Suprapubic skin (tissue), 4 donors: ENCODE measurements around the gene GNRHR. TPM values are rescaled to one million over a fixed set of nuclear protein-coding genes. Genes with fewer than 3 reads are reported as not detected.

ENCODE experiments used
- DNase-seq, 2 donors: peaks; one replicate each; pipeline ENCODE4 v3.0.0-alpha.2; 2019; ENCODE audit warnings: low spot score in 2 of 2
- H3K27ac ChIP-seq: fragments of 200-600 bp; sonication (generic); one replicate; pipeline ENCODE4 v1.5.1; 2019
- H3K27me3 ChIP-seq: fragments of 200-600 bp; sonication (generic); one replicate; pipeline ENCODE4 v1.5.1; 2019
- H3K36me3 ChIP-seq: fragments of 200-600 bp; sonication (generic); one replicate; pipeline ENCODE4 v1.5.1; 2019
- H3K4me1 ChIP-seq: fragments of 200-600 bp; sonication (generic); one replicate; pipeline ENCODE4 v1.5.1; 2019
- H3K4me3 ChIP-seq: fragments of 200-600 bp; sonication (generic); one replicate; pipeline ENCODE4 v1.5.1; 2019; ENCODE audit warnings: mild to moderate bottlenecking
- H3K9me3 ChIP-seq: fragments of 200-600 bp; sonication (generic); one replicate; pipeline ENCODE4 v1.5.1; 2019
- EP300 ChIP-seq: sonication (generic); formaldehyde crosslinking; IDR thresholded peaks from one replicate; pipeline ENCODE4 v1.6.1; 2017; ENCODE audit warnings: antibody characterized with exemption
- POLR2A ChIP-seq, 2 donors: fragments of 450-650 bp; IDR thresholded peaks; one replicate each; pipeline ENCODE4 v1.6.1; 2017; ENCODE audit warnings: antibody characterized with exemption in 2 of 2, mild to moderate bottlenecking in 2 of 2, moderate library complexity in 2 of 2
- POLR2AphosphoS5 ChIP-seq, 3 donors: sonication (generic); formaldehyde crosslinking; IDR thresholded peaks; one replicate each; pipeline ENCODE4 v1.6.1; 2017; ENCODE audit warnings: antibody characterized with exemption in 3 of 3
- WGBS: methylation state at CpG from one replicate; pipeline ENCODE4 v1.1.5; 2018; 5-methylcytosine and 5-hydroxymethylcytosine counted together
- total RNA-seq, 4 donors: library from RNA; depleted of rRNA; stranded (reverse); fragments of >200 nt; gene quantifications; one replicate each; pipeline ENCODE4 v1.1.0, GENCODE V29; 2016
- TF ChIP-seq, protein P1 (sequence below), 2 donors: fragments of 200-600 bp in 1 of 2; fragments of 450-650 bp in 1 of 2; sonication (generic) in 1 of 2; IDR thresholded peaks; one replicate each; pipeline ENCODE4 v1.5.1; 2016 to 2019; ENCODE audit warnings: antibody characterized with exemption in 2 of 2, mild to moderate bottlenecking in 1 of 2, moderate library complexity in 1 of 2

The GNRHR gene
- total RNA-seq, 4 donors from 2014 or later: not detected

DNA sequence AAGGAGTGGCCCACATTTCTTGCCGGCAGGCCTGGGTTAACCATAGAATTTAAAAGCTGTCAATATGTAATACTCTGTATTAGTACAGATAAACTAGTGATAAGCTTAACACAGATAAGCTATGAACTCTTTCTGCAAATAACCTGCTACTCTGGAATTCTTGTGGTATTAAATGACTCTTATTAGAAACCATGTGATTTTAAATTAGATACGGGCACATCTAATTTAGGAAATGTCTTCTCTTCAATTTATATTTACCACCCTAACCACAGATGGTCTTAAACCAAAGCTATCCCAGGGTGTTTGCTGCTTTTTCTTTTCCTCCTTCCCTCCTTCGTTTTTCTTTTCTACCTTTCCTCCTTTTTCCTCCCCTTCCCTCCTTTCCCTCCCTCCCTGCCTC lies 4.9 kb downstream of the GNRHR start:
- H3K27ac ChIP-seq: no peak overlapping the region
- WGBS: 60% methylated on average over 3 of the region's 3 CpGs

GRCh38 chr4:67746797-67747495 lies 7.2 kb downstream of the GNRHR start:
- H3K27me3 ChIP-seq: no peaks in the 10 kb centered on the region

More for the DNA sequence above, 4.9 kb downstream of the GNRHR start:
- Histone ChIP-seq H3K36me3 (no peaks in the 10 kb centered on the region), H3K9me3 (no peaks in the 10 kb centered on the region), H3K27me3 (no peaks in the 10 kb centered on the region), H3K4me3 (no peak overlapping the region), H3K4me1 (no peaks in the 10 kb centered on the region)
- DNase-seq: no peak
- TF ChIP-seq, protein P1, sequence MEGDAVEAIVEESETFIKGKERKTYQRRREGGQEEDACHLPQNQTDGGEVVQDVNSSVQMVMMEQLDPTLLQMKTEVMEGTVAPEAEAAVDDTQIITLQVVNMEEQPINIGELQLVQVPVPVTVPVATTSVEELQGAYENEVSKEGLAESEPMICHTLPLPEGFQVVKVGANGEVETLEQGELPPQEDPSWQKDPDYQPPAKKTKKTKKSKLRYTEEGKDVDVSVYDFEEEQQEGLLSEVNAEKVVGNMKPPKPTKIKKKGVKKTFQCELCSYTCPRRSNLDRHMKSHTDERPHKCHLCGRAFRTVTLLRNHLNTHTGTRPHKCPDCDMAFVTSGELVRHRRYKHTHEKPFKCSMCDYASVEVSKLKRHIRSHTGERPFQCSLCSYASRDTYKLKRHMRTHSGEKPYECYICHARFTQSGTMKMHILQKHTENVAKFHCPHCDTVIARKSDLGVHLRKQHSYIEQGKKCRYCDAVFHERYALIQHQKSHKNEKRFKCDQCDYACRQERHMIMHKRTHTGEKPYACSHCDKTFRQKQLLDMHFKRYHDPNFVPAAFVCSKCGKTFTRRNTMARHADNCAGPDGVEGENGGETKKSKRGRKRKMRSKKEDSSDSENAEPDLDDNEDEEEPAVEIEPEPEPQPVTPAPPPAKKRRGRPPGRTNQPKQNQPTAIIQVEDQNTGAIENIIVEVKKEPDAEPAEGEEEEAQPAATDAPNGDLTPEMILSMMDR (IDR thresholded peaks at IDR 0.05): no peak
- TF ChIP-seq POLR2A (IDR thresholded peaks at IDR 0.05): no peak
- TF ChIP-seq EP300: no peak
- no peak for TF ChIP-seq POLR2AphosphoS5 (IDR thresholded peaks at IDR 0.05)

GRCh38 chr4:67744561-67745283 lies 9.5 kb downstream of the GNRHR start:
- Histone ChIP-seq H3K9me3 (no peaks in the 10 kb centered on the region), H3K27ac (no peak overlapping the region), H3K36me3 (no peaks in the 10 kb centered on the region), H3K4me3 (no peak overlapping the region), H3K4me1 (no peaks in the 10 kb centered on the region), H3K27me3 (no peaks in the 10 kb centered on the region)
- DNase-seq: no peak
- WGBS: 72% methylated on average over 4 of the region's 4 CpGs
- TF ChIP-seq, protein P1 (IDR thresholded peaks at IDR 0.05): no peak
- TF ChIP-seq POLR2A (IDR thresholded peaks at IDR 0.05) (no peak), EP300 (no peak), POLR2AphosphoS5 (IDR thresholded peaks at IDR 0.05) (no peak)

More at GRCh38 chr4:67746797-67747495, 7.2 kb downstream of the GNRHR start:
- Histone ChIP-seq H3K4me1 (no peaks in the 10 kb centered on the region), H3K36me3 (no peaks in the 10 kb centered on the region), H3K27ac (no peak overlapping the region), H3K4me3 (no peak overlapping the region), H3K9me3 (no peaks in the 10 kb centered on the region)
- DNase-seq: no peak
- WGBS: 61% methylated on average over 5 of the region's 5 CpGs
- TF ChIP-seq, protein P1 (IDR thresholded peaks at IDR 0.05): peak; percentile 5 to 47
- TF ChIP-seq POLR2A (IDR thresholded peaks at IDR 0.05): no peak

DNA sequence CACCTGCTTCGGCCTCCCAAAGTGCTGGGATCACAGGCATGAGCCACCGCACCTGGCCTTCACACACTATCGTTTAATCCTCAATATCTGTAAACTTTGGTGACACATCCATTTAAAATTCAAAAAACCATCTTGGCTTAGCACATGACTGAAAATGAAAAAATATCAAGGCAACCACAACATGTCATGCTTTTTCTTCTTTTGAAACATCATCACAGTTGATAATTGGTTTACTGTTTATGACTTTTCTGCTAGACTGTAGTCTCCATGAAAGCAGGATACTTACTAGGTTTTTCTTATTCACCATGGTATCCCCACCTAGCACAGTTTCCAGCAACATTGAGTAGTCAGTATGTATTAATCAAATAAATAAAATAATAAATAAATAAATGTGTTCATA lies 11.0 kb downstream of the GNRHR start:
- Histone ChIP-seq H3K36me3 (no peaks in the 10 kb centered on the region), H3K9me3 (no peaks in the 10 kb centered on the region), H3K27ac (no peak overlapping the region), H3K4me3 (no peak overlapping the region), H3K4me1 (no peaks in the 10 kb centered on the region), H3K27me3 (no peaks in the 10 kb centered on the region)
- TF ChIP-seq POLR2A (IDR thresholded peaks at IDR 0.05): no peak
- TF ChIP-seq EP300: no peak
- TF ChIP-seq, protein P1 (IDR thresholded peaks at IDR 0.05): no peak
- no peak for TF ChIP-seq POLR2AphosphoS5 (IDR thresholded peaks at IDR 0.05)
- 94% methylated on average over 3 of the region's 3 CpGs for WGBS
- no peak for DNase-seq

GRCh38 chr4:67736262-67736661 lies 17.9 kb downstream of the GNRHR start:
- 81% methylated on average over 1 of the region's 1 CpG for WGBS

More at GRCh38 chr4:67736262-67736661, 17.9 kb downstream of the GNRHR start:
- Histone ChIP-seq H3K4me3 (no peak overlapping the region), H3K4me1 (no peaks in the 10 kb centered on the region), H3K36me3 (no peaks in the 10 kb centered on the region), H3K9me3 (no peaks in the 10 kb centered on the region), H3K27ac (no peak overlapping the region), H3K27me3 (no peaks in the 10 kb centered on the region)
- TF ChIP-seq POLR2AphosphoS5 (IDR thresholded peaks at IDR 0.05) (no peak), POLR2A (IDR thresholded peaks at IDR 0.05) (no peak), EP300 (no peak)
- TF ChIP-seq, protein P1 (IDR thresholded peaks at IDR 0.05): no peak
- no peak for DNase-seq
